Peyer's patch (tissue), 4 donors: ENCODE results near the gene TRIO.

ENCODE experiments used
- CTCF ChIP-seq, 6 experiments: fragments of 450-650 bp in 4 of 6; fragments of 200-600 bp in 2 of 6; sonication (generic) in 1 of 6; IDR thresholded peaks; one replicate each; pipeline ENCODE4 v1.5.1; 2017 to 2019; ENCODE audit warnings: antibody characterized with exemption in 6 of 6, mild to moderate bottlenecking in 3 of 6, moderate library complexity in 1 of 6
- POLR2A ChIP-seq, 2 donors: fragments of 450-650 bp; IDR thresholded peaks; one replicate each; pipeline ENCODE4 v1.5.1; 2017; ENCODE audit warnings: antibody characterized with exemption in 2 of 2, mild to moderate bottlenecking in 2 of 2, moderate library complexity in 2 of 2

GRCh38 chr5:14151416-14151815 is 8.3 kb downstream of the TRIO start:
- TF ChIP-seq CTCF (IDR thresholded peaks at IDR 0.05) (no peak), POLR2A (IDR thresholded peaks at IDR 0.05) (no peak)
